HepG2 (cell line): ENCODE measurements around the gene TUBGCP5. TPM values are rescaled to one million over a fixed set of nuclear protein-coding genes. Genes with fewer than 3 reads are reported as not detected.

Experiments used
- ATAC-seq: fragments of 200-7000 bp; cut with Tn5 transposase; 3 replicates; pipeline ENCODE4 v1.9.1; 2020; ENCODE audit warnings: mild to moderate bottlenecking, moderate library complexity
- BruUV-seq: library from RNA; stranded (reverse); fragments of 400-500 nt; replicated peaks from 2 replicates; lab custom pipeline; 2021; lab: Mats Ljungman, UMichigan
- CTCF ChIA-PET: fragments of 300-600 bp; formaldehyde crosslinking; extraction: SDS; loops from one replicate; lab custom pipeline; 2021; ENCODE audit warnings: low total read pairs, inconsistent platforms, low intra/inter-chr PET ratio; lab: Yijun Ruan, JAX
- POLR2A ChIA-PET: fragments of 350-600 bp; sonication (Branson Sonifier 250); formaldehyde crosslinking; loops from one replicate; lab custom pipeline; 2020; ENCODE audit warnings: antibody characterized with exemption, inconsistent platforms; lab: Yijun Ruan, JAX
- DNase-seq: peaks from one replicate; pipeline ENCODE4 v3.0.0-alpha.2; 2015; ENCODE audit warnings: low spot score
- FAIRE-seq: peaks from 3 replicates; lab custom pipeline; 2011; peaks lifted over from hg19 to GRCh38; lab: Jason Lieb, UNC
- H2AFZ ChIP-seq: one replicate; pipeline ENCODE4 v1.6.1; 2011; ENCODE audit warnings: low read length, inconsistent platforms
- H3K27ac ChIP-seq: fragments of 300-600 bp; 3 replicates; pipeline ENCODE4 v1.8.0; 2011; ENCODE audit warnings: mixed run types, mild to moderate bottlenecking, mixed read lengths, low read length, inconsistent platforms; ENCODE audit not compliant: insufficient read depth; ENCODE audit errors: extremely low read length
- H3K27me3 ChIP-seq, 2 experiments: fragments of 200-600 bp in 1 of 2; 2 replicates in 1 of 2; 3 replicates in 1 of 2; pipeline versions ENCODE4 v1.6.0 to v1.8.0; 2011; ENCODE audit warnings: low read length in 2 of 2, mild to moderate bottlenecking in 2 of 2, moderate library complexity in 2 of 2, inconsistent platforms in 1 of 2; ENCODE audit not compliant: insufficient read depth in 2 of 2, control insufficient read depth in 1 of 2
- H3K36me3 ChIP-seq, 2 experiments: fragments of 200-600 bp in 1 of 2; replicated peaks in 1 of 2; 2 replicates in 1 of 2; 3 replicates in 1 of 2; pipeline versions ENCODE4 v1.5.1 to v1.8.0; 2011; ENCODE audit warnings: low read length in 2 of 2, inconsistent platforms in 1 of 2; ENCODE audit not compliant: insufficient read depth in 2 of 2, control insufficient read depth in 1 of 2
- H3K4me1 ChIP-seq: 2 replicates; pipeline ENCODE4 v1.5.1; 2012; ENCODE audit warnings: low read length, inconsistent platforms; ENCODE audit not compliant: insufficient read depth
- H3K4me2 ChIP-seq: 2 replicates; pipeline ENCODE4 v1.6.0; 2011; ENCODE audit warnings: low read depth, low read length, inconsistent platforms
- H3K4me3 ChIP-seq, 3 experiments: fragments of 200-600 bp in 1 of 3; sonication (generic), shearing (Covaris generic) in 1 of 3; replicated peaks in 1 of 3; 2 replicates each; pipeline ENCODE4 v1.5.1; 2011 to 2016; ENCODE audit warnings: low read length in 3 of 3, inconsistent platforms in 2 of 3, low read depth in 2 of 3, mild to moderate bottlenecking in 2 of 3, control low read depth in 1 of 3, mixed read lengths in 1 of 3; ENCODE audit not compliant: insufficient read depth in 1 of 3
- H3K79me2 ChIP-seq: one replicate; pipeline ENCODE4 v1.6.1; 2011; ENCODE audit warnings: low read length, inconsistent platforms; ENCODE audit not compliant: insufficient read depth
- H3K9ac ChIP-seq: 2 replicates; pipeline ENCODE4 v1.6.0; 2011; ENCODE audit warnings: mild to moderate bottlenecking, low read depth, low read length, inconsistent platforms; ENCODE audit not compliant: insufficient read depth
- H3K9me3 ChIP-seq: 2 replicates; pipeline ENCODE4 v1.5.1; 2012; ENCODE audit warnings: mild to moderate bottlenecking, low read length
- H4K20me1 ChIP-seq: 2 replicates; pipeline ENCODE4 v1.6.0; 2011; ENCODE audit warnings: inconsistent platforms, mild to moderate bottlenecking, low read length, moderate library complexity; ENCODE audit not compliant: insufficient read depth
- MXD3 ChIP-seq: IDR thresholded peaks from 2 replicates; pipeline ENCODE4 v1.6.1; 2016; ENCODE audit warnings: mild to moderate bottlenecking, missing biosample characterization, missing genetic modification reagents
- MXD4 ChIP-seq: IDR thresholded peaks from 2 replicates; pipeline ENCODE4 v1.6.1; 2016; ENCODE audit warnings: mild to moderate bottlenecking, missing biosample characterization, missing genetic modification reagents
- NFYC ChIP-seq: IDR thresholded peaks from 2 replicates; pipeline ENCODE4 v1.6.1; 2016; ENCODE audit warnings: missing genetic modification reagents, missing compliant biosample characterization
- POGK ChIP-seq: sonication (generic); formaldehyde crosslinking; conservative IDR thresholded peaks from 2 replicates; pipeline ENCODE4 v1.8.0; 2022; ENCODE audit warnings: mild to moderate bottlenecking, moderate library complexity, missing genetic modification reagents
- SMARCE1 ChIP-seq: fragments of 450-650 bp; IDR thresholded peaks from 2 replicates; pipeline ENCODE4 v1.6.1; 2017; ENCODE audit warnings: borderline replicate concordance
- ZNF225 ChIP-seq: sonication (generic); formaldehyde crosslinking; IDR thresholded peaks from 2 replicates; pipeline ENCODE4 v1.4.0; 2020; ENCODE audit warnings: mild to moderate bottlenecking, missing genetic modification reagents
- ZNF747 ChIP-seq: sonication (generic); formaldehyde crosslinking; IDR thresholded peaks from 2 replicates; pipeline ENCODE4 v1.8.1; 2023; ENCODE audit warnings: missing genetic modification reagents, mild to moderate bottlenecking, borderline replicate concordance
- WGBS: methylation state at CpG from one replicate; pipeline ENCODE4 v1.1.6; 2017; ENCODE audit warnings: low lambda C conversion rate; 5-methylcytosine and 5-hydroxymethylcytosine counted together
- in situ Hi-C: cut with HindIII; loops from 2 replicates; pipeline ENCODE4 v1.10.0; 2017; ENCODE audit warnings: low pct_unique_long_range_greater_than_20kb; ENCODE audit not compliant: extremely low pct_ligation_motif_present
- intact Hi-C: fragments of 100-400 bp; cut with micrococcal nuclease; formaldehyde crosslinking; loops from one replicate; pipeline ENCODE4 v1.10.0; 2022; ENCODE audit not compliant: unreplicated experiment
- polyA plus RNA-seq, 8 experiments: library from polyadenylated mRNA; depleted of rRNA in 3 of 8; stranded (reverse) in 7 of 8; unstranded in 1 of 8; fragments of >200 nt; fragmentation: Illumina TruSeq in 4 of 8; extraction: Trizol in 4 of 8; gene quantifications; 2 replicates each; pipeline versions ENCODE4 v1.2.1 to v1.2.3, GENCODE V29; 2011 to 2016; ENCODE audit warnings: low read depth in 4 of 8, missing spikeins in 1 of 8, mixed read lengths in 1 of 8; ENCODE audit not compliant: insufficient read depth in 1 of 8
- total RNA-seq, 5 experiments: library from RNA; depleted of rRNA; stranded (reverse); fragments of >200 nt; fragmentation: Illumina TruSeq; extraction: Trizol; gene quantifications; 2 replicates each; pipeline ENCODE4 v1.2.3, GENCODE V29; 2016; ENCODE audit warnings: low read depth in 1 of 5

The TUBGCP5 gene
- total and polyA plus RNA-seq, 2 of the 13 experiments (the other 11 are each of a cell fraction or from before 2014, with no cell fraction given), result 7.2 to 25.0 TPM

GRCh38 chr15:23002920-23003319 lies 36.4 kb downstream of the TUBGCP5 start (continued):
- no peak for TF ChIP-seq ZNF225 (CRISPR knock-in tag)

GRCh38 chr15:22995795-22996194 lies 43.6 kb downstream of the TUBGCP5 start:
- Histone ChIP-seq H3K9ac (no peak overlapping the region), H2AFZ (no peak overlapping the region), H3K4me3 (no peak overlapping the region), H3K36me3 (peaks cover 2 to 22% of the 10 kb centered on the region in 2 experiments; a peak in 4 of 5 replicates), H3K9me3 (no peaks in the 10 kb centered on the region), H3K4me1 (no peaks in the 10 kb centered on the region), H4K20me1 (no peaks in the 10 kb centered on the region), H3K4me2 (no peak overlapping the region), H3K27ac (no peak overlapping the region), H3K79me2 (no peaks in the 10 kb centered on the region), H3K27me3 (no peaks in the 10 kb centered on the region)
- WGBS, result 97% methylated on average over 7 of the region's 7 CpGs
- intact Hi-C loops (no loop called here), in situ Hi-C loops (no loop called here)
- BruUV-seq, result no TSS peak
- POLR2A ChIA-PET, result no interaction called here
- FAIRE-seq (no peak), ATAC-seq (no peak), DNase-seq (no peak)
- CTCF ChIA-PET, result no interaction called here
- TF ChIP-seq NFYC (CRISPR knock-in tag), result no peak

- H3K27me3 ChIP-seq, result no peaks in the 10 kb centered on the region
- intact Hi-C loops, result no loop called here
- no peak for DNase-seq
- no peak overlapping the region for H3K4me2 ChIP-seq
- TF ChIP-seq SMARCE1 (no peak), MXD3 (CRISPR knock-in tag) (no peak), MXD4 (CRISPR knock-in tag) (no peak), POGK (no peak), ZNF747 (no peak)
- TF ChIP-seq, all 625 proteins: peak for 0
- BruUV-seq, result no TSS peak
- Histone ChIP-seq H3K4me3 (no peak overlapping the region), H4K20me1 (no peaks in the 10 kb centered on the region), H3K79me2 (no peaks in the 10 kb centered on the region), H2AFZ (no peak overlapping the region), H3K9ac (no peak overlapping the region), H3K27ac (no peak overlapping the region), H3K9me3 (no peaks in the 10 kb centered on the region), H3K4me1 (peaks cover 10% of the 10 kb centered on the region), H3K36me3 (peaks cover 0 to 5% of the 10 kb centered on the region in 2 experiments; a peak in 1 of 5 replicates)
- WGBS, result 98% methylated on average over 5 of the region's 5 CpGs
- in situ Hi-C loops, result no loop called here
- POLR2A ChIA-PET, result no interaction called here
- no peak for FAIRE-seq
- no peak for ATAC-seq
- CTCF ChIA-PET, result no interaction called here
These were observed 47.4 kb downstream of the TUBGCP5 start for GRCh38 chr15:22992024-22992326.
